Measurements from ENCODE around the gene NTNG2.
A peak's percentile ranks its signal among the peaks of the same experiment; 100 is the strongest.
"Not testable (repeated sequence)": the region's sequence is repeated elsewhere in the genome, so short reads cannot be mapped to it uniquely, and the experiment has no call there.

NTNG2 gene, protein sequence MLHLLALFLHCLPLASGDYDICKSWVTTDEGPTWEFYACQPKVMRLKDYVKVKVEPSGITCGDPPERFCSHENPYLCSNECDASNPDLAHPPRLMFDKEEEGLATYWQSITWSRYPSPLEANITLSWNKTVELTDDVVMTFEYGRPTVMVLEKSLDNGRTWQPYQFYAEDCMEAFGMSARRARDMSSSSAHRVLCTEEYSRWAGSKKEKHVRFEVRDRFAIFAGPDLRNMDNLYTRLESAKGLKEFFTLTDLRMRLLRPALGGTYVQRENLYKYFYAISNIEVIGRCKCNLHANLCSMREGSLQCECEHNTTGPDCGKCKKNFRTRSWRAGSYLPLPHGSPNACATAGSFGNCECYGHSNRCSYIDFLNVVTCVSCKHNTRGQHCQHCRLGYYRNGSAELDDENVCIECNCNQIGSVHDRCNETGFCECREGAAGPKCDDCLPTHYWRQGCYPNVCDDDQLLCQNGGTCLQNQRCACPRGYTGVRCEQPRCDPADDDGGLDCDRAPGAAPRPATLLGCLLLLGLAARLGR

DNA sequence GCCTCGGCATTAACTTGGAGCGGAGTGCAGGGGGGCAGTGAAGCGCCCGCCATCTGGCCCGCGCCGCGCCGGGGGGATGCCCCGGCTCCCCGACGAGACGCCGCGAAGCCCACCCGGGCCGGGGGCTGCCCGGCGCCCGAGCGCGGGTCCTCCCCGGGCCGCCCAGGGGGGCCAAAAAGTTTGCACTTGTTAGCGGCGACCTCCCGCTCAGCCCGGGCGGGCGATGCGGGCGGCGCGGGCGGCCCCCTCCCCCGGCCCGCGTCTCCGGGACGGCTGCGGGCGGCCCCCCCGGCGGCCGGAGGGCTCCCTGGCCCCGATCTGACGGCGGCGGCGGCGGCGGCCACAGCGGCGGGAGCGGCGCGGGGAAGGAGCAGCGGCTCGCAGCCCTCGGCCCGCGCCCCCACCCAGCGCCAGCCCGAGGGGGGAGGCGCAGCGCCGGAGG is at the start of gene NTNG2:
Gene NTNG2 (plus strand): TSS at position 316 of the 442 bp plus-strand sequence. CDS start 4,774 bp downstream, outside the sequence.
- no peak for DNase-seq

DNA sequence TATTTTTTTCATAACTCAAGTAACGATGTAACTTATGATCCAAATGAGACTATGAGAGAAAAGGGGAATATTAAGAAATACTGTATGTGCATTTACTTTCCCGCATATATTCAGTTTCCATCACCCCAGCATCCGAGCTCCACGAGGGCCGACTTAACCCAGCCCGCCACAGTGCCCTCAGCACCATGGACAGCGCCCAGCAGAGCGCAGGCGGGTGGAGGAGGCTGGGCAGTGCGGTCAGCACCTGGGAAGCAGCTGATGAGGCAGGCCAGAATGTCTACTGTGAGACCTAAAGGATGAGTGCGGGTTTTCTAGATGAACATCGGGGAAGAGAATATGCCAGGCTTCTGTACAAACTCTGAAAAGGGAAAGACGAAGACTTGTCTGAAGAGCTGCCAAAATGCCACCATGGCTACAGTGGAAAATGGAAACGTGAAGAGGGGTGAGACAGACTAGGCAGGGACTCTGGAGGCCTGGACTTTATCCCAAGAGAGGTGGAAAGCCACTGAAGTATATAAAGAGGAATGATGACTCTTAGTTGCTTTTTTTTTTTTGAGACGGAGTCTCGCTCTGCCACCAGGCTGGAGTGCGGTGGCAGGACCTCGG is 47.7 kb upstream of the NTNG2 start:
- DNase-seq, result no peak

DNA sequence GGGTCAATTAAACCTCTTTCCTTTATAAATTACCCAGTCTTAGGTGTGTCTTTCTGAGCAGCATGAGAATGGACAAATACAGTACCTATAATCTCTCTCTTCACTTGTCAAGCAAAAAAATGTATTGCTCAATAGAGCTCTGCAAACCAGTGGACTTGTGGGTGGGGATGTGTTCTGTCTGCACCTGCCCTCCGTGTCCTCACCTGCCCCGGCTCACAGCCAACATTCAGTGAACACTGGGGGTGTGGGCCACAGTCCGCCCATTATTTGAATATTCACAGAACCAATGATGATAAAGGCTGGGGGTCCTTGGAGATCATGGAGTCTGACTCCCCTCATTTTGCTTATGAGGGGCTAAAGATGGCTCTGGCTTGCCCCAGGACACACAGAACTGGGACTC is 45.3 kb upstream of the NTNG2 start:
- DNase-seq, result no peak

DNA sequence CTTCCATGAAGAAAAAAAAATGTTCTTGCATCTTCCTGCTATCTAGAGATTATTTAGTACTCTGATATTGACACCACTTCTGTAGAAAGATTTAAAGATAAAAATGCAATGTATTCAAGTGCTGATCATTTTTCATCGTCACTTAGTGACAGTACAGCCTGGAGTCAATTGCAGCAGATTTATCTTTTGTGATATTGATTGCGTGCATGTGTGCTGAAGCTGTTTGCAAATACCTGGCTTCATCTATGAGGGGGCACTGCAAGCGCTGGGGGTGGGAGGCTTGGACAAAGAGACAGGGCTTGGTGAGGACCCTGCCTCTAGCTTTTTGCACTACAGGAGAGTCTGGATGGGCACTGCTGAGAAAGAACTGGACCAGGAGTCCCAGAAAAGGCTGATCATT is 44.2 kb upstream of the NTNG2 start:
- DNase-seq, result no peak

DNA sequence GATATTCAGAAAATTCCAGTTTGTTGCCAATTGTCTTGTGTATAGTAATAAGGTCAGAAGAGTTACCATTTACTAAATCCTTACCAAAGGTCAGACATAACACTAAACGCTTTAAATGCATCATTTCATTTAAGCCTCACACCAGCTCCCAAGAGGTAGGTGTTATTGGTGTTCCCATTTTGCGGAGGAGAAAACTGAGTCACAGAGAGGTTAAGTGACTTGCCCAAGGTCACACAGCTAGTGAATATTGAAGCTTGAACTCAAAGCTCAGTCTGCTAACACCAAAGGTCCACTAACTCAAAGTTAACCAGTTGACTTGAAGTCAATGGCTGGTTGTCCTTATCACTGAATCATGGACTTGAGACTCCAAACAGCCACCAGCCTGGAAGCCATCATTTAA is 40.8 kb upstream of the NTNG2 start:
- DNase-seq, result no peak

DNA sequence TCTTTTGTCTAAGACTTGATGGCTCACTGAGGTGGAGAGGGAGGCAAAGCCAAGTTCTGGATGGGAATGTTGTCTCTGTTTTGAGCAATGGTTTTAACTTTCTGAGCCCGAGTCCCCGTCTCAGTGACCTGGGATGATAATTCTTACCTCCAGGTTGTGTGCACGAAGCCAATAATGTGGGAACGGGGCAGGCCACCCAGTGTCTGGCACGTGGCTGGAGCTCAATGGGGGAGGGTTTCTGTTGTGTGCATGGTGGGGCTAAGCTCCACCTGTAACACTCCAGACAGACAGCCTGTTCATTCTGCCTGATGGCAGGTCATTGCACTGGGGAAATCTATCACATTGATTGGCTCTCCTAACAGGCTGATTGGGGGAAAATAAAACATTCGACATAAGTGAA is 37.1 kb upstream of the NTNG2 start:
- DNase-seq, result no peak

DNA sequence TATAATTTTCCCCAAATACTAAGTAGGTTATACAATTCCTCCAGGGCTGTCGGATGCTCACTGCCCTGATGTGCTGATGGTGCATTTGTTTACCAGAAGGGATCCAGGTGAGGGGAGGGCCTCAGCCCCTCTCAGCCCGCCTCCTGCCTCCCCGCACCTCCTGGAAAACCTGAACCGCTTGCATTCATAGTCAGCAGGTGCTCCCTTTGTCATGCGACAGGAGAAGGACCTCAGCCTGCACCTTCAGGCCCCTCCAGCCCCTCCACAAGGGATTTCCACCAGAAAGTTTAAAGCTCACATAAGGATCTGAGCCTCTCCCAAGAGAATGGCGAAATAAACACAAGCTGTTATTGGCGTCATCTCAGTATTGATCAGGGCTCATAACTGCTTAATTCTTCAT is 36.5 kb upstream of the NTNG2 start:
- no peak for DNase-seq

DNA sequence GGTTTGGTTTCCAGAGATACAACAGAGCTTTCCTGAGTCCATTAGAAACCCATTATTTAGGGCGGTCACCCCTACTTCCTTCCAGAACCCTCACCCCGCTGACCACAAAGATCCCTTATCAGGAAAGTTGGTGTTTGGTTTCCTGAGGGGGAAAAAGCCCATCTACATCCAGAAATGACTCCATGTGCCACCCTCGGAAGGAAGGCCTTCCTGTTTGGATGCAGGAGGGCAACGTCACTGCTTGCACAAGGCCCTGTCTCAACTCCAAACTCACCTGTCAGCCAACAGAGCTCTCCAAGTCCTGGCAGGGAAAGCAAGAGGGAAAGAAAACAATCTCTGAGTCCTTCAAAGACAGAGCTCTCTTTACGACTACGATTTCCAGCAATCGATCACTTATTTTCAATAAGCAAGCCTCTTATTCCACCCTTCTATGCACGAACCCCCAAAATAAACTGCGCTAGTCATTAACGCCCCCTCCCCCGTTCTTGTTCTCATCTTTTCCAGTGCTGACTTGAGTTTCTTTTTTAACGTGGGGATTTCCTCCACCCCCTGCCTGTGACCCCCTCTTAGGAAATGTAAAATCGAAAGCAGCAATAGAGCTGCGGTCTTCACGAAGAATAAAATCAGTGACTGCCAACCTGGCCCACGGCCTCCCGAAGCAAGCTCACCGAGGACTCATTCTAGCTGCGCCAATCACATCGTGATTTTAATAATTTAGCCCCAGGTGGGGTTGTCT is 35.7 kb upstream of the NTNG2 start:
- peak; percentile 41 for DNase-seq

DNA sequence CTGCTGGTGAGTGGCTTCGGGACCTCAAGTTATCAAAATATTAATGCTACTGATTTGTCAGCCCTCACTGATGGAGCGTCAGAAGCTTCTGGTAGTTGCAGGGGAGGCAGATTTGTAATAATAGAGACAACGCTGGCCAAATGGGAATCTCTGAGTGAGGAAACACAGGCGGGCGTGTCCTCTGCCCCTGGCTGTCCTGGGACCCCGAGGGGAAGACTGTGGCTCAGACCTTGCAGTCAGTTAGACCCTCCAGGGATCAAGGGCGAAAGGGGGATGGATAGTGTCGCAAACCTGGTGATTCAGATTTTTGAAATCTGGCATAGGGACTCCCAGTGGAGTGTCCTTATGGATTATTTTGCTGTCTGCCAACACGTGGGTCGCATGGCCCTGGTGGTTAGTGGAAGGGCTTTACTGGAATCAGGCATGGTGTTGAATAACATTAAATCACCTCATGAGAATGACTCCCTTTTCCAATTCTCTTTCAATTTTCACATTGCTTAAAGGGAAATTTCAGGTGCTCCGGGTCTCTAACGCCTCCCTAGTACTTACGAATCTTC is 35.1 kb upstream of the NTNG2 start:
- no peak for DNase-seq

DNA sequence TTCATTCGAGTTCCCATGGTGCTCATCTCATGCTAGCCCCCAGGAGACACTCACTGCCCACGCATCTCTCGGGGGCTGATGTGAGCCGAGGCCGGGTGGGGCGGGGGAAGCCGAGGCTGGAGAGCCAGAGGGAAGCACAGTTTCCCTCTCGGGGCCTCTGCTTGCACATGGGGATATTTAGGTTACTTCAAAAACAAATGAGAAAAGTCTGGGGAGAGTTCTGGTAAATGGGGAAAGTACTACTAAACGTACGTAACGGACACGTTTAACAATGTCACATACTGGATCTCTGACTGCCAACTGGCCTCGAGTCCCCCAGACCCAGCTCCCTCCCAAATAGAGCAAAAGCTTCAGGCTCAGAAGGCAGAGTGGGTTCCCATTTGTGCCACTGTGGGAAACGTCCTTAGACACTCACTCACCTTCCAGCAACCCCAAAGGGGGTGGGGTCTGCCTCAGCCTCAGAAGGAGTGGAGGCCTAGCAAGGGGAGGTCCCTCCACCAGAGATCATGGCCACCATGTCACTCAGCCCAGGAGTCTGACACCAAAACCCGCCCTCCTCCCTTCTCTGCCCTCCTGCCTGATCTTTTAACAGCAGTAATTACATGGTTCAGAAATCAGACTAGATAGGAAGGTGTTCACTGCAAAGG is 33.8 kb upstream of the NTNG2 start:
- no peak for DNase-seq

DNA sequence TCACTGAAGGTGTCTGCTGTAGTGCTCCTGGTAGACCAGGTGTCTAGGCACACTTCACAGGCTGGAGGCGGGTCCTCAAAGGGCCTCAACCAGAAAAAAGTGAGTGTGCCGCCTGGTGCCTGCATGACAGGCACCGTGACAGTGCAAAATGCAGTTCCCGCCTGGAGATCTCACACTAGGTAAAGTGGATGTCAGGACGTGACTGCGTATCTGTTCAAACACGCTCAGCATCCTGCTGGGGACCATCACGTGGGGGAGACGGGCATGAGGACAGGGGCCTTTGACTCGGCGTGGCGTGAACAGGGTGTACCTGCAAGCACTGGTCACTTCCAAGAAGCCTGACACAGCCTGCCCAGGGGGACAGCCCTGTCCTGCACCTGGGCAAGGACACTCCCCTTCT is 32.3 kb upstream of the NTNG2 start:
- DNase-seq, result no peak

DNA sequence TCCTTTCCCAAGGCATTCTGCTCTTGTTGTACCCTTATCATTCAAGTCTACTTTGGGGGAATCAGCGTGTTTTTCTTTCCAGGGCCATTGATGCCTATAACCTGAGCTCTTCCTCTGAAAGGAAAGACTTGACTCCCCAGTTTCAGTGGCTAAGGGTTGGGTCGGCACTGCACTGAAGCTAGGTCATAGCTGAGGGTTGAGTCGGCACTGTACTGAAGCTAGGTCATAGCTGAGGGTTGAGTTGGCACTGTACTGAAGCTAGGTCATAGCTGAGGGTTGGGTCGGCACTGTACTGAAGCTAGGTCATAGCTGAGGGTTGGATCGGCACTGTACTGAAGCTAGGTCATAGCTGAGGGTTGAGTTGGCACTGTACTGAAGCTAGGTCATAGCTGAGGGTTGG is 27.8 kb upstream of the NTNG2 start:
- DNase-seq, result not testable (repeated sequence)

DNA sequence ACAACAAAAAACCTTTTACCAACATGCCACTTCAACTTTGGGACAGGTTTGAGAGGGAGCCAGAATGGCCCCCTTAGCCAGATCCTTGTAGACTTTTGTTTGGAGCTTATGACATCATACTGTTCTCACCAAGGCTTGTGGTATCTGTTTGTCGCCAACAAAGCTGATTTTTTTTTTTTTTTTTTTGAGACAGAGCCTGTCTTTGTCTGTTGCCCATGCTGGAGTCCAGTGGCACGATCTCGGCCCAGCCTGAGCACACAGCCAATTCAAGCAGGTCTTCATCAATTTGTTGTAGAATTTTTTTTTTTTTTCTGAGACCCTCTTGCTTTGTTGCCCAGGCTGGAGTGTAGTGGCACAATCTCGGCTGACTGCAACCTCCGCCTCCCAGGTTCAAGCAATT is 26.4 kb upstream of the NTNG2 start:
- no peak for DNase-seq

DNA sequence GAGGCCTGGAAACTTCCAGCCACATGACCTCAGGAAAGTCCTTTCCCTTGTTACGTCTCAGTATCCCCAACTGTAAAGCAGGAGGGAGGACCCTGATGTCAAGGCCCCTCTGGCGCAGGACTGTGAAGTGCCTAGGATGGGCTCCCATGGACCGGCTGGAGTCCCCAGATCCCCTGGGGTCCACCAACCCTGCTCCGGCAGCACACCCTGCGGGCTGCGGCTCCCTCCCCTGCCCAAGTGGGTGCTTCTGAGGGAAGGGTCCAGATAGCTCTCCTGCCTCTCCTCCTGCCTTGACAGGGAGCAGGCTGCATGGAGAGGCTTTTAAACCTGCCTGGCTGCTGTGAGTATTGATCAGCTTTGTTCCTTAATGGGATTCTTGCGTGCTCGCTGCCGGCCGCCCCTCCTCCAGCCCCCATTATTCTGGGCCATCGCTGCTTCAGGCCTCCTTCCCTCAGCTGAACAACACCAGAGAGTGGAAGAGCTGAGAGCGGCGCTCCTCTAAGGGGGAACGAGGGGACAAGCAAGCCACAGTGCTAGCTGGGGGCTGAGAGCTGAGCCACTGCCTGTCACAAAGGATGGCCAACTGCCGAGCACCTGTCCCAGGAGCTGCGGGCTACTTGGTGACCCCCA is 25.6 kb upstream of the NTNG2 start:
- no peak for DNase-seq

DNA sequence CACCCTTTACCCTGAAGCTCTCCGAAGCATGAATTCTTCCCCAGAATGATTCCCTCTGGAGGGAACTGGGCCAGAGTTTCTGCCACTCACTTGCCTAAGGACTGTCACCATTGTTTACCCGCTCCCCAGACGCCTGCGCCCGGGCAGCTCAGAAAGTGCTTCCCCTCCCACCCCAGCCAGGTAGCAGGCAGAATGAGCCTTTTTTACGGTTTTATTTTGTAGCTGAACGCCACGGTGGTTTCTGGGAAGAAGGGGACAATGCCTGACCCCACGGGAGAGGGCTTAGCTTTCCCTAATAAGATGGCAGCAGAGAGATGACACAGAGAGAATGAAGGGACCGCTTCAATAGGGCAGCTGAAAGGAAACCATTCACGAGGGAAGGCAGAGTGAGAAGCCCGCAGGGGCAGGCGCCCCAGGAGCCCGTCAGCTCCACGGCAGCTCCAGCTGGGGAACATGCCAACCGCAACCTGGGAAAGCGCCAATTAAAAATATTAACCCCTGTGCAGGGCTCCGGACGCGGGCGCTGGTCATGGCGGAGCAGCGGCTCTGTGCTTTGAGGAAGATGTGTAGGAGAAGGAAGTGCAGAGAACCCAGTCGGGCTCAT is 20.4 kb upstream of the NTNG2 start:
- DNase-seq, result no peak

DNA sequence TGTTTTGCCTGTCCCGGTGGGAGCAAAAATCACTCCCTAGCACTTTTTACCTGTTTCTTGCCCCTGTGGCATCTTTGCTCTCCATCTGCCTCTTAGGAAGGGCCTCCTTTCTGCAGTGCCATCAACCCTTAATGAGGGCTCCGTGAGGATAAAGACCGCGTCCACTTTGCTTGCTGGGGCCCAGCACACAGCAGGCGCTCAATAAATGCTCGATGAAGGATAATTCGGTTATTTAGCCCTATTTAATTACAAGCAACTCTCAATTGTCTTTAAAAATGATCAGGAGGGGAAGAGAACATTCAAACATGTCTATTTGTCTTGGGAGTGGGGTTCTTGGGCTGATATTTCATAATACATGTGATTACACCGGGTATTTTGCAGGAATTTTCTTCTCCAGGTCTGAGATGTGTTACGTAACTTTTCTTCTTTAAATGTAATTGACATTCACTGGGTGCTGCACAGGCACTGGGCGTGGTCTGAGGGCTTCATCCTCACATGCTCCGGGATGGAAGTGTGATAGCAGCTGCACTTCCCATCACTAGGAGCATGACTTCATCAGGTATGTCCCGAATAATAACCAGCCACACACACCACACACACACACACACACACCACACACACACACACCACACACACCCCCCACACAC is 19.8 kb upstream of the NTNG2 start:
- no peak for DNase-seq

DNA sequence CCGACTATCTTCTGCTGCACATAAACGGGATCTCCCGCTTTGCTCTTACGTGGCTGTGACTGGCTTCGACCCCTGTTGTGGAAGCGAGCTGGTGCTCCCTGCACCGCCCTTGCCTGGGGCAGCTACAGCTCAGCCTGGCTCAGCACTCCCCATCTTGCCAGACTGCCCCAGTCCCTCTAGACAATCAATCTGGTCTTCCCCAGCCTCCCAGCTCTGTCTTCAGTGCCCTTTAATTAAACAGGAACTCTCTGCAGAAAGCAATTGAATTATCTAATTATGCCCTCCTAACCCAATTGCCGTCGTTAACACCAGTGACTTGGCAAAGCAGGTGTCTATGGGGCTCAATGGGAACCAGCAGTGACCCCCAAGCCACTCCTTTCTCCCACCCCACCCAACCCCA is 18.9 kb upstream of the NTNG2 start:
- DNase-seq, result no peak

DNA sequence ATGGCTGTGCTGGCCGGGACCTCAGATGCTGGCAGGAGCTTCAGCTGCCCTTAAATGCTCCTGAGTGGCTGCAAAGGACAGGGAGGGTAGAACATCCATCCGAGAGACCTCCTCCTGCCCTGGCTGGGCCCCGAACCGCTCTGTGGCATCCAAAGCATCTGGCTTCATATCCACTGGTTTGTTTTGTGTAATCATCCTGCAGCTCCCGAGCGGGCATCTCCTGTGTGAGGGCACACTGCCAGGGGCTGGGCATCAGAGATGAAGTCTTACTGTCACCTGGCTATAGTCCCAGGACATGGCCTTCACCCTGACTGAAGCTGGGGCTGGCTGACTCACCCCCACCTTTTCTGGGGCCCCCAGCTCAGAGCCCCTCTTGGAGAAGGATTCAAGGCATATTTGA is 18.5 kb upstream of the NTNG2 start:
- DNase-seq, result no peak

DNA sequence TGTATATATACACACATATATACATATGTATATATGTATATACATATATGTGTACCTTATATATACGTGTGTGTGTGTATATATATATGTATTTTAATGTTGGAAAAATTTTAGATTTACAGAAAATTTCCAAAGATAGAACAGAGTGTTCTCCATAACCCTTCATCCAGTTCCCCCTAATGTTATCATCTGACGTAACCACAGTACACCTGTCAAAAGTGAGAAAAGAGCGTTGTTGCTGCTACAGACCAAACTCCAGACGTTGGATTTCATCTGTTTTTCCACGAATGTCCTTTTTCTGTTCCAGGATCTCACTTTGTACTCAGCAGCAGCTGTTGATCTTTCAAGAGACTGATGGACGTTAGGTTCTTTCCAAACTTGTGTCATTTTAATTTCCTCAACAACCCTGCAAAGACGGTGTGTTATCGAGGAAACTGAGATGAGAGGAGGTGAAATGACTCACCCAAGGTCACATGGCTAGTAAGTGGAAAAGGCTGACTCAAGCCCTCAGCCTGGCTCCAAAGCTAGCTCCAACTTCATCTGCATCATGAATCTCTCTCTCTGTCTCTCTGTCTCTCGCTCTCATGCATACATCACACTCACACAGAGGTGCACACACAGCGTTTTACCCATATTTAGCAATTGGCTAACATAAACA is 17.0 kb upstream of the NTNG2 start:
- DNase-seq, result peak; percentile 86

DNA sequence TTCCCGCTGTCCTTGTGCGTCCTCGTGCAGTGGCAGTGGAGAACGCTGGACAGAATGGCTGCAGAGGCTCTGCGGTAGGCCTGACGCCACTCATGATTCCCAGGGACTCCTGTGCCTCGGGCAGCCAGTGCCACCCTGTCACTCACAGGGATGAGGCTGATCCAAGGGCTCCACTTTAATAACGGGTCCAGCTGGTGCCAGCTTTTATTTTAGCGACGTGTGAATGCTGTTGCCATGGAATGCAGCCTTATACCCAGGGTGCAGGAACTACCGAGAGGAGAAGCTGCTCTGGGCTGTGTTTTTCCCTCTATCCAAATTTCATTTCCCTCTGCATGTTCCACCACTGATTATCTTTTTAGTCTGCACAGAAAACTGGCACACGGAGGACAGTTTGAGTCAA is 15.8 kb upstream of the NTNG2 start:
- DNase-seq, result no peak

DNA sequence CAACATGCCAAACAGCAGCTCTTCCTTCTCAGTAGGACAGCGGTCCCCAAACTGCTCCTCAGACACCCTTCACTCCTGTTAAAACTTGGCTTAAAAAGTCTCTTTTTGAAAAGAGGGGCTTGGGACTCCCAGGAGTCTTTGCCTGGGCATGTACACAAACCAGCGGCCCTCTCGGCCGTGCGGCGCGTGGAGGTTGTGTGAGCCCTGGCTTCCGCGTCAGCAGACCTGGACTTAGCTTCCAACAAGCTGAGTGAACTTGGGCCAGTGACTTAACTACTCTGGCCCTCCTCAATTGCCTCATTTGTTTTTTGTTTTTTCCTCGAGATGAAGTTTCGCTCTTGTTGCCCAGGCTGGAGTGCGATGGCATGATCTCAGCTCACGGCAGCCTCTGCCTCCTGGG is 15.3 kb upstream of the NTNG2 start:
- DNase-seq, result no peak
